Muscle layer of duodenum (tissue), 2 donors: ENCODE data around the gene DNAH5.

Experiments
- H3K27ac ChIP-seq: one replicate; pipeline ENCODE4 v1.7.0; 2013; ENCODE audit warnings: mild to moderate bottlenecking, low read length
- H3K27me3 ChIP-seq: one replicate; pipeline ENCODE4 v1.7.0; 2013; ENCODE audit warnings: low read depth, mild to moderate bottlenecking, control low read depth, low read length
- H3K36me3 ChIP-seq, 2 donors: one replicate each; pipeline ENCODE4 v1.7.0; 2013; ENCODE audit warnings: low read length in 2 of 2, control low read depth in 1 of 2, mild to moderate bottlenecking in 1 of 2; ENCODE audit not compliant: insufficient read depth in 2 of 2, control insufficient read depth in 1 of 2
- H3K4me1 ChIP-seq, 2 donors: one replicate each; pipeline ENCODE4 v1.7.0; 2013; ENCODE audit warnings: low read length in 2 of 2, mild to moderate bottlenecking in 2 of 2, control low read depth in 1 of 2, moderate library complexity in 1 of 2; ENCODE audit not compliant: insufficient read depth in 2 of 2, control insufficient read depth in 1 of 2
- H3K4me3 ChIP-seq, 2 donors: one replicate each; pipeline ENCODE4 v1.7.0; 2013; ENCODE audit warnings: low read length in 2 of 2, low read depth in 1 of 2, mild to moderate bottlenecking in 1 of 2
- H3K9me3 ChIP-seq, 2 donors: one replicate each; pipeline ENCODE4 v1.7.0; 2013; ENCODE audit warnings: low read length in 2 of 2, control low read depth in 1 of 2, mild to moderate bottlenecking in 1 of 2; ENCODE audit not compliant: control insufficient read depth in 1 of 2
- donor health status: healthy.

Gene DNAH5

DNA sequence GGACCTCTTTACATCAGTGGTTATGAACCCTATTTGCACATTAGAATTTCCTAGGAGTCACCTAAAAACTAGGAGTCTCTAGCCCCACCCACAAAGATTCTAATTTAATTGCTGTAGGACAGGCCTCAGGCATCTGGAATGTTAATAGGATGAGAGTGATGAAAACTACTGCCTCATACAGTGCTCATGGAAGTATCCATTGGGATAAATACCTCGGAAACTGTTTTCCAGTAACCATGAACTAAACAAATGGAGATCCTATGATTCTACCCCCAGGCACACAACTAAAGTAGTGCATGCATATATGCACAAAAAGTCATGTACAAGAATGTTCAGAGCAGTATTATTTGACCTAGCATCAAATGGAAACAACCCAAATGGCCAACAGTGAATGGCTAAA is 286.3 kb downstream of the DNAH5 start:
- no peaks in the 10 kb centered on the region for H3K36me3 ChIP-seq
- H3K9me3 ChIP-seq = no peaks in the 10 kb centered on the region

GRCh38 chr5:13653709-13654108 is 290.8 kb downstream of the DNAH5 start:
- Histone ChIP-seq H3K36me3 (no peaks in the 10 kb centered on the region), H3K4me1 (no peaks in the 10 kb centered on the region), H3K9me3 (no peaks in the 10 kb centered on the region), H3K4me3 (no peak overlapping the region), H3K27me3 (no peaks in the 10 kb centered on the region), H3K27ac (no peak overlapping the region)

More for the DNA sequence above, 286.3 kb downstream of the DNAH5 start:
- no peaks in the 10 kb centered on the region for H3K27me3 ChIP-seq
- no peak overlapping the region for H3K27ac ChIP-seq
- no peaks in the 10 kb centered on the region for H3K4me1 ChIP-seq
- no peak overlapping the region for H3K4me3 ChIP-seq

GRCh38 chr5:13649656-13650055 is 294.8 kb downstream of the DNAH5 start:
- Histone ChIP-seq H3K4me3 (no peak overlapping the region), H3K27ac (no peak overlapping the region), H3K27me3 (no peaks in the 10 kb centered on the region), H3K9me3 (no peaks in the 10 kb centered on the region), H3K36me3 (no peaks in the 10 kb centered on the region), H3K4me1 (no peaks in the 10 kb centered on the region)

DNA sequence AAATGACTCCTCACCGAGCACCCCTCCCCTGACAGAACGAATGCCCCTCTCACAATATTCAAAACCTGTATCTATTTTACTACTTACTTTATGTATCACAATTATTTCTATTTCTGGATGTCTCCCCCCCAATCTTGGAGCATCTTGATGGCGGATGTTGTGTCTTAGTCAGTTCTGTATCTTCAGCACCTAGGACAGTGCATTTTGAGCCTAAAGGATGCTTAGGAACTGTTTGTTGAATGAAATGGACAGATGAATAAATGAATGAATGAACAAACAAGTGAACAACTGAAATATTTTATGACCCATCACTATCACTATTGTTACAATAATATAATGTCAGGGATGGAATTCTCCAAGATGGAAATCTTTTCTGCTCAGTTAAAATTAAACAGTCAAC is 295.7 kb downstream of the DNAH5 start:
- Histone ChIP-seq H3K36me3 (no peaks in the 10 kb centered on the region), H3K9me3 (no peaks in the 10 kb centered on the region), H3K27ac (no peak overlapping the region), H3K4me3 (no peak overlapping the region), H3K4me1 (no peaks in the 10 kb centered on the region), H3K27me3 (no peaks in the 10 kb centered on the region)

GRCh38 chr5:13643734-13644133 is 300.8 kb downstream of the DNAH5 start:
- H3K27me3 ChIP-seq = no peaks in the 10 kb centered on the region
- no peaks in the 10 kb centered on the region for H3K9me3 ChIP-seq
- H3K4me1 ChIP-seq = no peaks in the 10 kb centered on the region
- H3K4me3 ChIP-seq = no peak overlapping the region
- no peaks in the 10 kb centered on the region for H3K36me3 ChIP-seq
- H3K27ac ChIP-seq = no peak overlapping the region

- no peak overlapping the region for H3K27ac ChIP-seq
- H3K27me3 ChIP-seq = no peaks in the 10 kb centered on the region
- H3K4me1 ChIP-seq = no peaks in the 10 kb centered on the region
- no peaks in the 10 kb centered on the region for H3K36me3 ChIP-seq
- no peaks in the 10 kb centered on the region for H3K9me3 ChIP-seq
- H3K4me3 ChIP-seq = no peak overlapping the region
These were observed 301.3 kb downstream of the DNAH5 start for GRCh38 chr5:13643196-13643595.
